Globus pallidus (tissue), 1 donor: Measurements from ENCODE around the gene SPPL3.
"Not testable (repeated sequence)": the region's sequence is repeated elsewhere in the genome, so short reads cannot be mapped to it uniquely, and the experiment has no call there.

Experiments
- DNase-seq: peaks from one replicate; pipeline ENCODE4 v3.0.0-alpha.2; 2015; ENCODE audit warnings: low spot score

Gene SPPL3

DNA sequence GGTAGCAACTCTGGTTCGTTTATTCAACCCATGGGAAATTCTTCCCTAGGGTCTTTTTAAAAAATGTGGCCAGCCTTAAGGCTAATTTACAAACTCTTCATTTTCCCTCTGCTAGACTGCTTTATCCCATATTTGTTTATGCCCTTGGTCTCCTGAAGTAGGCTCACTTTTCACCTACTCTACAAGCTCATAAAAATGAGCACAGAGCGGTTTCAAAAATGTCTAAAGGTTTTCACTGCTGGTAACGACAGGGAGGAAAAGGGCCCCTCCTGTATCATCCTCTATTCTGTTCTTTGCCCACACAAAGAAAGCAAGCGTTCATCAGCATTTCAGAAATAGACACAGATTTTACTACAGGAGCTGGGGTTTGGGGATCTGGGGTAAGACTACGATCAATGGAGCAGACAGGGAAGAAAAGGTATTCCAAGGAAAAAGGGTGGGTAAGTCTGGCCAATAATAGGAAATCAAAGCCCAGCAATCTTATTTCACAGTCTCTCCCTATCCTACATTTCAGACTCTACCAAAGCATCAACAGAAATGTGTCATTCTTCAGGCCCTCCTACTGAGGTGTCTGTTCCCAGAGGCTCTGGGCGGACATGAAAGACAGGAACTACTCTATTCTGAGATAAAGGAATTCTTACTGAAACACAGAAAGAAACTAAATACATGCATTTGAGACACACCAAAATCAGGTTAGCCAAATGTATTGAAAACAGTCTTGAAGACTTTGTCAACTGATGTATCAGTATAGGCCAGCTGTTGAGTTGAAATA lies 86.4 kb downstream of the SPPL3 start:
- peak; percentile 47 for DNase-seq

DNA sequence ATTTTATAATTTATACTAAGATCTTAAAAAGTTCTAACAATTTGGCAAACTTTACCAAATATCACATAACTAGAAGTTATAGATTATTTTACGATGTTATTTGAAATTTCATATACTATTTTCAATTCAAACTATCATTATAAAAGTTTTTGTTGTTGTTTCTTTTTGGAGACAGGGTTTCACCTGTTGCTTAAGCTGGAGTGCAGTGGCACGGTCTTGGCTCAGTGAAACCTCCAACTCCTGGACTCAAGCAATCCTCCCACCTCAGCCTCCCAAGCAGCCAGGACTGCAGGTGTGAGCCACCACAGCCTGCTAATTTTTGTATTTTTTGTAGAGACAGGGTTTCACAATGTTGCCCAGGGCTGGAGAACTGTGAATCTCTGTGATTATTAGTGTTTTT lies 87.8 kb downstream of the SPPL3 start:
- no peak for DNase-seq

DNA sequence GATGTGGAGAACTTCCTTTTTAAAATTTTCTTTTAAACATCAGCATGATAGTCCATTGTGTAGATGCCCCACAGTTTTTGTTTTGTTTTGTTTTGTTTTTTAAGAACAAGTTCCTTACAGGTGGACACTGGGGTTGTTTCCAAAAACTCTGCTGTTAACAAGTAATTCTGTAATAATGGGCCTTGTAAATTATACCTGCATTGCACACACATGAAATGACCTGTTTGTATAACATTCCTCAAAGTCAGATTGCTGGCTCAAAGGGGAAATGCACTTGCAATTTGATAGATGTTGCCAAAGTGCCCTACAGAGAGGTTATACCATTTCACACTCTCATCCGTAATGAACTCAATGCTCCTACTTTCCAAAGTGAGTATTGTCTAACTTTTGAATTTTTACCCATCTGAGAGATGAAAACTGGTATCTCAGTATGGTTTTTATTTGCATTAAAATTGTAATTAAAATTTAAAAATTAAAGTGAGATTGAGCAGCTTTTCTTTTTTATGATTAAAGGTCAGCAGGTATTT lies 89.2 kb downstream of the SPPL3 start:
- DNase-seq, result no peak

DNA sequence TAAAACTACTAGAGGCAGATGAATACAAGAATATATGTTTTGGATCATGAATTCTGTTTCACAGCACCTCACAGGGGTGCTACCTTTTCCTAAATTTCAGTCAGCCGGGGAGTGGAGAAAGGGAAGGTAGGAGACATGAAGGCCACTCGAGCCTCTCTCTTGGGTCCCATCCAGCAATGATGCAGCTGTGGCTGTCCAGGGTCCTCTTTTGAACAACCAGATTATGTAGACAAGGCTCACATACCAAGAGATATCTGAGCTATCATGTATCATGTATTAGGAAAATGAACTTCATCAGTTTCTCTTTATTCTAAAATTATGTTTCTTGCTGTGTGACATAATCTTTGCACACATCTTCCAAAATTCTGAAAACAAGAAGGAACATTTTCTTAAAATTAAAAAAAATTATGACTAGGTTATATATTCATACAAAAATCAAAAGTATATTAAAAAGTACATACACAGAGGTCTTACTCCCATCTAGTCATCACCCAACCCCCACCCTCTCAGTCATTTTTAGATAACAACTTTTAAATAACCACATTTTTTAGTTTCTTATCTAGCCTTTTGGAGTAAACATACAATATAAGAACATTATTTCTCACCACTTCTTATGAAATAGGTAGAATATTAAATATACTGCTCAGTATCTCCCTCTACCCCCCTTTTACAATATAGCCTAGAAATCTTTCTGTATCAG lies 89.8 kb downstream of the SPPL3 start:
- DNase-seq, result no peak

DNA sequence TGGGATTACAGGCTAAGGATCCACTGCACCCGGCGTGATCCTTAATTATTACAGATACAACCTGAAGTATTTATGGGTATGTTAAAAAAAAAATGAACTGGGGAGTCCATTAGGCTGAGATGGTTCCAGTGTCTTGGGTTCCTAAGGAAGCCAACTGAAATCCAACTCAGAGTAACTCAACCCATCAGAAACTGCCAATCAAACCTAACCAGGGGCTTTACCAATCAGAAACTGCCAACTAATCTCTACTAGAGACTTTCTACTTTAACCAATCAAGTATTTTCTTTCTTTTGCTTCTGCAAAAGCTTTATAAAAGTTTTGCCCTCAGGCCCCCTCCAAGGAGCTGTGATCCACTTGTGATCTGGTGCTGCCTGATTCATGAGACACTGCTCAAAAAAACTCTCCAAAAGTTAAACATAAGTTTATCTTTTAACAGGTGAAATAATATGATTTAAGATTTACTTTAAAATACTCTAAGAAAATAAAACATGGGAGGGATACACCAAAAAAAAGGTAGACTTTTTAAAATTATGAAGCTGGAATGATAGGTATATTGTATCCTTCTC lies 90.5 kb downstream of the SPPL3 start:
- no peak for DNase-seq

DNA sequence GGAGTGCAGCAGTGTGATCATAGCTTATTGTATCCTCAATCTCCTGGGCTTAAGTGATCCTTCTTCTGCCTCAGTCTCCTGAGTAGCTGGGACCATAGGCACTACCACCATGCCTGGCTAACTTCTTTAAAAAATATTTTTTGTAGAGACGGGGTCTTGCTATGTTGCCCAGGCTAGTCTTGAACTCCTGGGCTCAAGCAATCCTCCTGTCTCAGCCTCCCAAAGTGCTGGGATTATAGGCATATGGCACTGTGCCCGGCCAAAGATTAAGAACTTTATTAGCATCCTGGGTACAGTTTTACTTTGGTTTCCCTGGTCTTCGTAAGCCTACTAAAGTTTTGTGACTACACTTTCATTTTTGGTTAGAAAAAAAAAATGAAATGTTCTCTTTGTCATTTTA lies 94.1 kb downstream of the SPPL3 start:
- DNase-seq, result no peak

DNA sequence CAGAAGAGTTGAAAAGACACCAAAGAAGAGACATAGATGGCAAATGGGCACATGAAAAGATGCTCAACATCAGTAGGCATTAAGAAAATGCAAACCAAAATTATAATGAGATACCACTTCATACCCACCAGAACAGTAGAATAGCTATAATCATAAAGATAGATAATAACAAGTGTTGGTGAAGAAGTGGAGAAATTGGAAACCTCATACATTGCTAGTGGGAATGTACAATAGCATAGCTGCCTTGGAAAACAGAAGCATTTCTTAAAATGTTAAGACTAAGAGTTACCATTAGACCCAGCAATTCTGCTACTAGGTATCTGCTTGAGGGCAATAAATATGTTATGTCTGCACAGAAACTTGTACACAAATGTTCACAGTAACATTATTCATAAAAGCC lies 99.7 kb downstream of the SPPL3 start:
- DNase-seq, result no peak

DNA sequence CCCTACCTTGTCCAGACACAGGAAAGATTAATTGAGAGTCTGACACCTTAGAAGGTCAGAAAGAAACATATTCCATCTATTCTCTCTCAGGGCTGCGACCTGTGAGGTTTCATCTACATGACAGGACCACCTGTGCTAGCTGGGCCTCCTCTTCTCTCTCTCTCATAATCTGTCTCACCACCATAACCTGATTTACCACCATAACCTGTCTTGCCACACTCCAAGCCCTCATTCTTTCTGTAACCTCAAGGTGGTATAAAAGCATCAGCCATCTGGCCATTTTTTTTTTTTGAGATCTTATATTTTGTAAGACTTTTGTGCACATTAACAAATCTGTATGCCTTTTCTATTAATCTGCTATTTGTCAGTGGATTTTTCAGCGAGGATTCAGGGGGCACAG lies 103.0 kb downstream of the SPPL3 start:
- DNase-seq, result no peak

DNA sequence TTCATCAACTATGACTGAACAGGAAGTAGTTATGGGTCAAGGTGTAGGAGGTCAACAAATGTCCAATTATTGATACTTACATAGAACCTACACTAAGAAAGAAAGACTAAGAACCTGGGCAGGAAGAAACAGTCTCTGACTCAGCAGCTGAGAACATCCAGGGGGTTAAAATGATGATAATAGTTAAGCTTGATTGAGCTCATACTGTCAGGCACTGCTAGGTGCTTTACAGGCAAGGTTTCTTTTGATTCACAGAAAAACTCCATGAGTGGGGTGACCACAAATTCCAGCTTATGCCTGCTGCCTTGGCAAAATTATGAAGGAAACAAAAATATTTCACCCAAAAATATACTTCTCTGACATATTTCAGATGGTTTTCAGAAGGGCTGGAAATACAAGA lies 103.5 kb downstream of the SPPL3 start:
- DNase-seq, result no peak

DNA sequence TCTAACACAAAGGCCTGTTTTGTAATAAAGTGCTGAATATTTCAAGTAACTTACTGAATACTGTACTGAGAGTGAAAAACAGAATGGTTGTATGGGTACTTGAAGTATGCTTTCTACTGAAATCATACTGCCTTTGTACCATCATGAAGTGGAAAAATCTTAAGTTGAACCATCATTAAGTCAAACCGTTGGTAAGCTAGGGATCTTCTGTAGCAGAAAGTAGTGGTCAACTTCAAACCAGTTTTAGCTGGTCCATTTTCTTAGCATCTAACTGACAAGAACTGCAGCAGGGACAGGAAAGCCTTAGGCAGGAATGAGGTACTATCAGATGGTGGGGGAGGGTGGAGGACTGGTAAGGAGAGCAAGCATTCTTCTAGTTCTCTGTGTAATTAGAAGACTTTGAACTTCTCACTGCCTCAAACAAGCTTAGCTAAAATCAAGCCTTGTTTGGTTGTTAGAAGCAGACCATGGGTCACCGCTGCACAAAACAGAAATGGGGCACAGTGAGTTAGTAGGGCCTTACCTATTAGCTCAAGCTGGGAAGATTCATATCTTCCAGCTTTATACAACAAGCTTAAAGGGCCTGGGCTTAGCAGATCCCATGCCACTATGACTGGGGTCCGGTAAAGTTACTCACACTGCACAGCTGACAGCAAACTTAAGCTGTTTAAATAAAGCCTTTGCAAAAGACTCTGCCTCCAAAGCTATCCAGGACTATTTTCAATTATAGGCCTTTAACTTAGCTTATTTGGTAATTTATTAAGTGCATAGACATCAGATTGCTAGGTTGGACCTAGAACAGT lies 104.7 kb downstream of the SPPL3 start:
- no peak for DNase-seq

DNA sequence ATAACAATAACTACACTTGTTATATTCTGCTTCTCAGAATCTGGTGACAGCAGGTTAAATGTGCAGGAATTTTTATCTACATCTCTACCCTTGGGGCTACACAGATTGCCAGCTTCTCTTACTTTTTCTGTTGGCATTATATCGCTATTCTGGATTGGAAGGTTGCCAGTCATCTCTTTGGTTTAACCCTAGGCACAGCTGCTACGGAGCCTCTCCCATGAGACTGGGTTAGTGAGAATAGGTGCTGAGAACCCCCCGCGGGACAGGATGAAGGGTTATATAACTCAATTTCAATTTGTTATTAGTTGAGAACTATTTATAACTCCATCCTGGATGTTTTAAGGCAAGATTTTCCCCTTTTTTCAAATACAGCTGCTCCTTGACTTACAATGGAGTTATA lies 105.5 kb downstream of the SPPL3 start:
- no peak for DNase-seq

DNA sequence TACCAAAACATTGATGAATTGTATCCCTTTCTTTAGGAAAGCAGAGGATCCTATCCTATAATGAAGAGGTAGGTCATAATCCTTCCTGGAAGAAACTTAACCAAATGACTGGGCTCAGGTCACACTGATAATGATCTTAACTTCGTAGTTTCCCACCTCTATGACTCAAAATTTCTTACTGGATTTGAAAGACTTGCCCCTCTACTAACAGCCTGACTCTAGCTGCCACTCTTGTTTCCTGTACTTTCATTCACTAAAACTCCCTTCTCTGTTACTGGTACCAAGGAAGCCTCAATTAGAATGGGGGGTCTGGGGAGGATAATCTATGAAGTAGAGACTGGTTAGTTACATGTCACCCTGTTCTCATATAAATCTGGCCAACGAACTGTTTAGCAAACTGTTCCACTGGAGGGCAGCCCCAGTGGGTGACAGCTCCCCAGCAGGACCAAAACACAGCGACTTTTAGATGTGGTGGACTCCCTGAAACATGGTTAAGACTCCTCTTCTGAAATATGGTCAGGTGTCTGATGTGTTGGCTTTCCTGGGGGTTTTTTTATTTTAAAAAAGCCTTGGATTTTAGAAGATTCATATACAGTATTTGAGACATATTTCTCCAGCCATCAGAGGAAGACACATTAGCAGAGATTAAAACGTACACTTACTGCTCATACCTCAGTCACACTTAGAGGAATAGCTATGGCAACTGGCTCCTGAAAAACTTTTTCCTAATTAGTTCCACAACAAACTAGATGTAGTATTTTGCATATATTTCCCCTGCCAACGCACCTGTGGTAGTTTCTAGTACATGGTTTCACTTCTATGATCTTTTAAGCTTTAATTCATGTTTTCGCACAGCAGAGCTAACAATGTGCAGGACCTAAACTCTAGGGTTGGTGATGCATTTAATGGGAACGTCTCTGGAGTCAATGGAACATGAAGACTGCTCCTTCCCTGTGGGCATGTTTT lies 106.2 kb downstream of the SPPL3 start:
- DNase-seq, result no peak

DNA sequence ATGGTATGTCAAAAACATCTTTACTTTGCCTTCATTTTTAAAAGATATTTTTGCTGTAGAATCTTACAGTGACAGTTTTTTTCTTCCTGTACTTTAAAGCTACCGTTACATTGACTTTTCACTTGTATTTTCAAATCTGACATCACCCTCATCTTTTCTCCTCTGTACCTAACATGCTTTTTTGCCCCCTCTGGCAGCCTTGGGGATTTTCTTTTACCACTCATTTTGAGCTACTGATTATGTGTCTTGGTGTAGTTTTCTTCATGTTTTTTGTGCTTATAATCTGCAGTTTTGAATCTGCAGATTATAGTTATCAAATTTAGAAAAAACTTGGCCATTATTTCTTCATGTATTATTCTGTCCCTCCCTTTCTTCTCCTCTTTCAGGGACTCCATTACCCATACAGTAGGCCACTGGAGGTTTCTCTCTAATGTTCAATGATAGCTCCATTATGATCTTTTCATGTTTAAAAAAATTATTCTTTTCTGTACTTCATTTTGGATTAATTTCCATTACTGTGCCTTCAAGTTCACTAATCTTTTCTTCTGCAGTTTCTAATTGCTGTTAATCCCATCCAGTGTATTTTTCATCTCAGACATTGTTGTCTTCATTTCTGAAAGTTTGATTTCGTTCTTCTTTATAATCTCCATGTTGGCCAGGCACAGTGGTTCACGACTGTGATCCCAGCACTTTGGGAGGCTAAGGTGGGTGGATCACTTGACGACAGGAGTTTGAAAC lies 108.5 kb downstream of the SPPL3 start:
- no peak for DNase-seq

DNA sequence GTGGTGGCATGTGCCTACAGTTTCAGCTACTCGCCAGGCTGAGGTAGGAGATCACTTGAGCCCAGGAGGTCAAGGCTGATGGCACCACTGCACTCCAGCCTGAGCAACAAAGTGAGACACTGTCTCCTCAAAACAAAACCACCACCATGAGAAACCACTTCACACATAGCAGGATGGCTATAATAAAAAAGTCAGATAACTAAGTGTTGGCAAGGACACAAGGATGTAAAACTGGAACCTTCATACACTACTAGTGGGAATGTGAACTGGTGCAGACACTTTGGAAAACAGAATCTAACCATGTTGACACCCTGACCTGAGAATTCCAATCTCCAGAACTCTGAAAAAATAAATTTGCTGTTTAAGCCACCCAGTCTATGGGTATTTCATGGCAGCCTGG lies 110.8 kb downstream of the SPPL3 start:
- DNase-seq, result no peak

DNA sequence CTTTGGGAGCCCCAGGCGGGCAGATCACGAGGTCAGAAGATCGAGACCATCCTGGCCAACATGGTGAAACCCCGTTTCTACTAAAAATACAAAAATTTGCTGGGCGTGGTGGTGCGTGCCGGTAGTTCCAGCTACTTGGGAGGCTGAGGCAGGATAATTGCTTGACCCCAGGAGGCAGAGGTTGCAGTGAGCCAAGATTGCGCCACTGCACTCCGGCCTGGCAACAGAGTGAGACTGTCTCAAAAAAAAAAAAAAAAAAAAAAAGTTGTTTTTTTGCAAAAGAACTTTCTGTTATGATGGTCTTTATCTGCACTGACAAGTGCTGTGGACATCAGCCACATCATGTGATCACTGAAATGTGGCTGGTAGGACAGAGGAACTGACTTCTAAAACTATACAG lies 111.7 kb downstream of the SPPL3 start:
- DNase-seq, result not testable (repeated sequence)

DNA sequence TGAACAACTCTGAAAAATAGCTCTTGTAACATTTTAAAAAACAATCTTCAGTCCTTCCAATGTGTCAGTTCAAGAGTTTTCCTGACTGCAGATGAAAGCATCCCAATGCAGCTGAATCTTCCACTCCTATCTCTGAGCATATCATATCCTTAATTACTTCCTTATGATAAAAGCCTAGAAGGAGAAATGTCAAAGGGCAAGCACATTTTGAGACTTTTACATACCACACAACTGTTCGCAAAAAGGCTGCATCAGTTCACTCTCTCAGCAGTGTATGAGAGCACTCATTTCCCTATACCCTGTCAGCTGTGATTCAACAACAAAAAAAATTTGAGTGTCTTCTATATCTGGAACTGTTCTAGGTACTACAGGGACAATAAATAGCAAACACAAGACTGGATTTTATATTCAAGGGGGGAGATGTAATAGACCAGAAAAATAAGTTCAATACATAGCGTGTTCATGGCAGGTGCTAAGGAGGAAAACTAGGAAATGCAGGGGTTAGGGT lies 112.4 kb downstream of the SPPL3 start:
- DNase-seq, result no peak

DNA sequence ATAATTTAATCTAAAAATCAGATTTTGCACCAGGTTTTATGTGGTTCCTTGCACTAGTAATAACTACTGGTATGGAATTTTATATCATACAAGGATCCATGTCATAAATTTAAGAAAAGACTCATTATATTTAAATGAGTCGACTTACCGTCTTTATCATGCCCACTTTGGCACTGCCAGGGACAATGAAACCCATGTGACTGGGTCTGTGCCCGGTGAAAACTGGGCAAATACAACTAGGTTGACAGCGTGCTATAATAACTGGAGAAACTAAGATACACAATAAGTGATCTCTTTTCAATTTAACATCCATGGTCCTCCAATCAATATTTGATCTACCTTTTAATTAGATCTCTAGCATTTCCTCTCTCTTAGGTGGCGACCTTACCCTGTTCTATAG lies 114.0 kb downstream of the SPPL3 start:
- DNase-seq, result peak; percentile 42

DNA sequence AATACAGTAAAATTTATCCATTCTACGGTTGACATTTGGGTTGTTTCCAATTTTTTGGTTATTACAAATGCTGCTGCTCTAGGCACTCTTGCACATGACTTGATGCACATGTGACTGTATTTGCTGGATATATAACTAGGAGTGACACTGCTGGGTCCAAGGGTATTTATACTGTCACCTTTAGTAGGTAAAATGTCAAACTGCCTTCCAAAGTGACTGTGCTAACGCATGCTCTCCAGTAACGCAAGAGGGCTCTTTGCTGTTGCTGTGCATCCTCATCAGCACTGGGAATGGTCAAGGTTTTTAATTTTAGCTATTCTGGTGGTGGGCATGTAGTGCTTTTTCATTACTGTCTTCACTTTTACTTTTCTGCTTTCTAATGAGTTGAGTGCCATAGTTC lies 116.3 kb downstream of the SPPL3 start:
- DNase-seq, result no peak

DNA sequence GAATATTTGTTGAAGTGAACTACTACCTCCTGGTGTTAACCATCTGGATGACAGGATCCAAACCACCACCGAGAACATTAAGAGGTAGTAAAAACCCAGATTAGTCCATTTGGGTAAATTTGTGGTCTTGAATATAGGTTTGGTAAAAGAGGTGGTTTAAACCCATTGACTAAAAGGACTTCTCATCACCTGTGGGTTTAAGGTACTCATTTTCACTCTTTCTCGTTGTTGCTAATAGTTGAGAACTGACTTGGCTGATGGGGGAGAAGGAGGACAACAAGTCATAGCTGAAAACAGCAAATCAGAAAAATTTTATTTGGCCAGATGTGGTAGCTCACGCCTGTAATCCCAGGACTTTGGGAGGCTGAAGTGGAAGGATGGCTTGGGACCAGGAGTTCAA lies 119.4 kb downstream of the SPPL3 start:
- DNase-seq, result no peak

DNA sequence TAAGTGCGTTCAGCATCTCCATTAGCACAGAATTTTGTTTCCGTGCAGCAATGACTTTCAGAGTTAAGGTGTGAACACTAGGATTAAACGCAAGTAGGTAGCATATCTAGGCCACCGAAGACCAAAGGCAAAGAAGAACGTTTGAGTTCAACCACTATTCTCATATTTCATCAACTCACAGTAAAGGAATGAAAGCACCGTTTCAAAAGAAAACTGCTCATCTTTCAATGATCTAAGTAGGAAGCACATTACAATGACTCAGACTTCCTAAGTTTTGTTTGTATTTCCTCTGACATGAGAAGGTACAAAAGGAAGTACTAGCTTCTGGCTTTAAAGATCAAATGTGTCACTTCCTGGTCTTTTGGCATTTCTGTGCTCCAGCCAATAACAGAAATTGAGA lies 121.0 kb downstream of the SPPL3 start:
- no peak for DNase-seq
